SK-N-SH (cell line): ENCODE results near the gene IL9. TPM values are rescaled to one million over a fixed set of nuclear protein-coding genes. Genes with fewer than 3 reads are reported as not detected.

Experiments
- CTCF ChIA-PET: fragments of 300-600, 350-600 bp; formaldehyde crosslinking; extraction: SDS; loops from one replicate; lab custom pipeline; 2021; lab: Yijun Ruan, JAX
- POLR2A ChIA-PET: fragments of 350-600 bp; sonication (Branson Sonifier 250); formaldehyde crosslinking; extraction: SDS; loops from one replicate; lab custom pipeline; 2020; ENCODE audit warnings: antibody characterized with exemption, inconsistent platforms; lab: Yijun Ruan, JAX
- DNase-seq: peaks from one replicate; pipeline ENCODE4 v3.0.0; 2012
- H2AFZ ChIP-seq: fragments of 200-600 bp; sonication (generic); 2 replicates; pipeline ENCODE4 v1.8.1; 2016; ENCODE audit warnings: antibody characterized with exemption, mild to moderate bottlenecking, low read depth
- H3F3A ChIP-seq: fragments of 200-600 bp; sonication (generic); replicated peaks from 2 replicates; pipeline ENCODE3; 2016; ENCODE audit warnings: antibody characterized with exemption, mild to moderate bottlenecking; ENCODE audit not compliant: insufficient read depth
- H3K27ac ChIP-seq, 2 experiments: fragments of 200-500 bp in 1 of 2; fragments of 200-600 bp in 1 of 2; sonication (Bioruptor generic) in 1 of 2; sonication (generic), shearing (Covaris generic) in 1 of 2; 2 replicates each; pipeline versions ENCODE4 v1.5.1 to v1.6.1; 2014 to 2016; ENCODE audit warnings: low read depth in 2 of 2, inconsistent platforms in 1 of 2, low read length in 1 of 2, mild to moderate bottlenecking in 1 of 2, mixed read lengths in 1 of 2
- H3K27me3 ChIP-seq: fragments of 200-600 bp; sonication (generic), shearing (Covaris generic); 2 replicates; pipeline ENCODE4 v1.6.1; 2016; ENCODE audit warnings: mixed run types; ENCODE audit not compliant: insufficient read depth
- H3K36me3 ChIP-seq, 2 experiments: fragments of 200-500 bp in 1 of 2; fragments of 200-600 bp in 1 of 2; sonication (Bioruptor generic) in 1 of 2; sonication (generic) in 1 of 2; replicated peaks in 1 of 2; 2 replicates each; pipeline versions ENCODE3 to v1.5.1; 2014 to 2016; ENCODE audit warnings: low read length in 1 of 2, mild to moderate bottlenecking in 1 of 2; ENCODE audit not compliant: insufficient read depth in 2 of 2, control insufficient read depth in 1 of 2
- H3K4me1 ChIP-seq, 2 experiments: fragments of 200-500 bp in 1 of 2; fragments of 200-600 bp in 1 of 2; sonication (Bioruptor generic) in 1 of 2; sonication (generic), shearing (Covaris generic) in 1 of 2; 2 replicates each; pipeline versions ENCODE4 v1.5.1 to v1.6.1; 2014 to 2016; ENCODE audit warnings: low read depth in 1 of 2, low read length in 1 of 2, mixed run types in 1 of 2; ENCODE audit not compliant: insufficient read depth in 2 of 2, control insufficient read depth in 1 of 2
- H3K4me2 ChIP-seq: fragments of 200-600 bp; sonication (generic), shearing (Covaris generic); 2 replicates; pipeline ENCODE4 v1.6.1; 2017; ENCODE audit warnings: mixed run types
- H3K4me3 ChIP-seq, 2 experiments: fragments of 200-500 bp in 1 of 2; fragments of 200-600 bp in 1 of 2; sonication (Bioruptor generic) in 1 of 2; sonication (generic), shearing (Covaris generic) in 1 of 2; 2 replicates each; pipeline versions ENCODE4 v1.5.1 to v1.8.1; 2014 to 2016; ENCODE audit warnings: low read depth in 2 of 2, inconsistent platforms in 1 of 2, low read length in 1 of 2, mild to moderate bottlenecking in 1 of 2, mixed read lengths in 1 of 2, moderate library complexity in 1 of 2
- H3K79me2 ChIP-seq: fragments of 200-600 bp; sonication (generic); 2 replicates; pipeline ENCODE4 v1.8.1; 2017; ENCODE audit warnings: mild to moderate bottlenecking; ENCODE audit not compliant: insufficient read depth
- H3K9ac ChIP-seq: fragments of 200-600 bp; sonication (generic); 2 replicates; pipeline ENCODE4 v1.6.1; 2017; ENCODE audit warnings: mixed run types
- H3K9me2 ChIP-seq: fragments of 200-600 bp; sonication (generic); 2 replicates; pipeline ENCODE4 v1.6.1; 2017; ENCODE audit warnings: mixed run types
- H3K9me3 ChIP-seq: fragments of 200-600 bp; sonication (generic); 2 replicates; pipeline ENCODE4 v1.6.1; 2017; ENCODE audit warnings: mixed run types, mild to moderate bottlenecking, moderate library complexity
- H4K20me1 ChIP-seq: fragments of 200-600 bp; sonication (generic); 2 replicates; pipeline ENCODE4 v1.6.1; 2017; ENCODE audit warnings: mild to moderate bottlenecking, mixed run types; ENCODE audit not compliant: insufficient read depth
- CHD2 ChIP-seq: fragments of 150-350 bp; IDR thresholded peaks from 2 replicates; pipeline ENCODE4 v1.6.1; 2018; ENCODE audit warnings: low read length; ENCODE audit not compliant: partially characterized antibody
- ELF1 ChIP-seq: IDR thresholded peaks from 2 replicates; pipeline ENCODE4 v1.4.0; 2012
- FOSL2 ChIP-seq: IDR thresholded peaks from 2 replicates; pipeline ENCODE4 v1.4.0; 2012; ENCODE audit warnings: low read depth, mild to moderate bottlenecking, moderate library complexity, borderline replicate concordance
- FOXM1 ChIP-seq: IDR thresholded peaks from 2 replicates; pipeline ENCODE4 v1.4.0; 2012; ENCODE audit warnings: low read depth, mild to moderate bottlenecking
- GABPA ChIP-seq: IDR thresholded peaks from 2 replicates; pipeline ENCODE4 v1.4.0; 2012; ENCODE audit warnings: low read depth, mild to moderate bottlenecking
- GATA2 ChIP-seq: sonication (generic); formaldehyde crosslinking; IDR thresholded peaks from 2 replicates; pipeline ENCODE4 v1.5.0; 2020; ENCODE audit warnings: mild to moderate bottlenecking, missing genetic modification reagents
- JUND ChIP-seq: IDR thresholded peaks from 2 replicates; pipeline ENCODE4 v1.4.0; 2012
- MEF2A ChIP-seq: IDR thresholded peaks from 2 replicates; pipeline ENCODE4 v1.4.0; 2012; ENCODE audit warnings: low read depth, borderline replicate concordance
- NRF1 ChIP-seq: IDR thresholded peaks from 2 replicates; pipeline ENCODE4 v1.6.1; 2012; ENCODE audit warnings: low read depth, mild to moderate bottlenecking, low read length
- RAD21 ChIP-seq: IDR thresholded peaks from 2 replicates; pipeline ENCODE4 v1.6.1; 2012; ENCODE audit warnings: mild to moderate bottlenecking, low read length
- RXRA ChIP-seq: IDR thresholded peaks from 2 replicates; pipeline ENCODE4 v1.4.0; 2012; ENCODE audit warnings: low read depth, mild to moderate bottlenecking, borderline replicate concordance
- SIN3A ChIP-seq: IDR thresholded peaks from 2 replicates; pipeline ENCODE4 v1.6.1; 2012; ENCODE audit warnings: low read depth, mild to moderate bottlenecking, low read length, moderate library complexity, borderline replicate concordance
- SMC3 ChIP-seq: IDR thresholded peaks from 2 replicates; pipeline ENCODE4 v1.6.1; 2012; ENCODE audit warnings: low read depth, low read length, improper control_type of control experiment
- TAF1 ChIP-seq: IDR thresholded peaks from 2 replicates; pipeline ENCODE4 v1.6.1; 2012; ENCODE audit warnings: low read depth, mild to moderate bottlenecking, low read length, moderate library complexity, borderline replicate concordance
- YY1 ChIP-seq: IDR thresholded peaks from 2 replicates; pipeline ENCODE4 v1.4.0; 2012; ENCODE audit warnings: low read depth, mild to moderate bottlenecking
- WGBS: methylation state at CpG from one replicate; pipeline ENCODE4 v1.1.6; 2017; ENCODE audit warnings: low lambda C conversion rate; 5-methylcytosine and 5-hydroxymethylcytosine counted together
- polyA plus RNA-seq, 3 experiments: library from polyadenylated mRNA; depleted of rRNA; stranded (reverse); fragments of >200 nt; gene quantifications; 2 replicates each; pipeline ENCODE4 v1.2.3, GENCODE V29; 2012
- TF ChIP-seq, protein P1 (sequence below): IDR thresholded peaks from 2 replicates; pipeline ENCODE4 v1.4.0; 2012; ENCODE audit warnings: low read depth
- TF ChIP-seq, protein P2 (sequence below): fragments of 200-600 bp; sonication (generic); IDR thresholded peaks from 2 replicates; pipeline ENCODE4 v1.6.1; 2017; ENCODE audit warnings: antibody characterized with exemption, mild to moderate bottlenecking, moderate library complexity
- TF ChIP-seq, protein P3 (sequence below): fragments of 150-350 bp; IDR thresholded peaks from 2 replicates; pipeline ENCODE4 v1.6.1; 2016; ENCODE audit warnings: mild to moderate bottlenecking, low read depth, low read length

The IL9 gene
- polyA plus RNA-seq, 1 of the 3 experiments (the other 2 are of a cell fraction) = not detected

- TF ChIP-seq GABPA (no peak), SMC3 (no peak), MEF2A (no peak)
Measured at GRCh38 chr5:135880278-135880677, 15.4 kb downstream of the IL9 start (continued).

GRCh38 chr5:135879591-135879990 lies 16.1 kb downstream of the IL9 start:
- no peaks in the 10 kb centered on the region for H3F3A ChIP-seq
- H3K9me2 ChIP-seq = no peaks in the 10 kb centered on the region
- ChIA-PET CTCF (interaction anchor here (0.8 to 1.6 kb wide), 3 partner anchors 9 to 332 kb away, joined by 3 to 7 read pairs (median 3); no protein-coding TSS in a partner anchor), POLR2A (no interaction called here)
- H3K79me2 ChIP-seq = no peaks in the 10 kb centered on the region
- TF ChIP-seq, protein P1, sequence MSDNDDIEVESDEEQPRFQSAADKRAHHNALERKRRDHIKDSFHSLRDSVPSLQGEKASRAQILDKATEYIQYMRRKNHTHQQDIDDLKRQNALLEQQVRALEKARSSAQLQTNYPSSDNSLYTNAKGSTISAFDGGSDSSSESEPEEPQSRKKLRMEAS = no peak
- TF ChIP-seq RAD21 = no peak
- no peak for TF ChIP-seq RXRA
- no peak for TF ChIP-seq CHD2
- no peak for TF ChIP-seq TAF1
- no peak for TF ChIP-seq NRF1
- TF ChIP-seq GABPA = no peak
- TF ChIP-seq FOSL2 = no peak
- no peak for TF ChIP-seq GATA2 (CRISPR knock-in tag)
- no peak for TF ChIP-seq ELF1
- no peak overlapping the region for H3K9ac ChIP-seq
- H4K20me1 ChIP-seq = no peaks in the 10 kb centered on the region
- WGBS = 88% methylated on average over 3 of the region's 3 CpGs
- DNase-seq = no peak
- peaks cover 0 to 12% of the 10 kb centered on the region in 2 experiments; a peak in 1 of 4 replicates for H3K4me1 ChIP-seq
- no peaks in the 10 kb centered on the region for H3K9me3 ChIP-seq
- no peaks in the 10 kb centered on the region for H3K36me3 ChIP-seq
- no peak overlapping the region for H3K27ac ChIP-seq
- no peak overlapping the region for H3K4me3 ChIP-seq
- H3K27me3 ChIP-seq = no peaks in the 10 kb centered on the region
- H2AFZ ChIP-seq = no peak overlapping the region
- H3K4me2 ChIP-seq = no peak overlapping the region

- no peak for DNase-seq
- CTCF ChIA-PET = interaction anchor here (1.5 to 1.7 kb wide), 2 partner anchors 13 to 334 kb away, joined by 4 to 9 read pairs; no protein-coding TSS in a partner anchor
Measured at GRCh38 chr5:135878156-135878620, 17.5 kb downstream of the IL9 start.

More at GRCh38 chr5:135878156-135878620, 17.5 kb downstream of the IL9 start:
- no peaks in the 10 kb centered on the region for H3K27me3 ChIP-seq
- H3F3A ChIP-seq = no peaks in the 10 kb centered on the region
- H3K4me2 ChIP-seq = no peak overlapping the region
- H3K9me2 ChIP-seq = no peaks in the 10 kb centered on the region
- WGBS = 51% methylated on average over 3 of the region's 4 CpGs
- no peak overlapping the region for H3K27ac ChIP-seq
- no peaks in the 10 kb centered on the region for H4K20me1 ChIP-seq
- no peak overlapping the region for H3K9ac ChIP-seq
- H3K79me2 ChIP-seq = no peaks in the 10 kb centered on the region
- POLR2A ChIA-PET = no interaction called here
- H3K4me3 ChIP-seq = no peak overlapping the region
- H3K9me3 ChIP-seq = no peaks in the 10 kb centered on the region
- H3K36me3 ChIP-seq = no peaks in the 10 kb centered on the region
- H2AFZ ChIP-seq = no peak overlapping the region
- H3K4me1 ChIP-seq = peaks cover 0 to 12% of the 10 kb centered on the region in 2 experiments; a peak in 1 of 4 replicates
- TF ChIP-seq, protein P2, sequence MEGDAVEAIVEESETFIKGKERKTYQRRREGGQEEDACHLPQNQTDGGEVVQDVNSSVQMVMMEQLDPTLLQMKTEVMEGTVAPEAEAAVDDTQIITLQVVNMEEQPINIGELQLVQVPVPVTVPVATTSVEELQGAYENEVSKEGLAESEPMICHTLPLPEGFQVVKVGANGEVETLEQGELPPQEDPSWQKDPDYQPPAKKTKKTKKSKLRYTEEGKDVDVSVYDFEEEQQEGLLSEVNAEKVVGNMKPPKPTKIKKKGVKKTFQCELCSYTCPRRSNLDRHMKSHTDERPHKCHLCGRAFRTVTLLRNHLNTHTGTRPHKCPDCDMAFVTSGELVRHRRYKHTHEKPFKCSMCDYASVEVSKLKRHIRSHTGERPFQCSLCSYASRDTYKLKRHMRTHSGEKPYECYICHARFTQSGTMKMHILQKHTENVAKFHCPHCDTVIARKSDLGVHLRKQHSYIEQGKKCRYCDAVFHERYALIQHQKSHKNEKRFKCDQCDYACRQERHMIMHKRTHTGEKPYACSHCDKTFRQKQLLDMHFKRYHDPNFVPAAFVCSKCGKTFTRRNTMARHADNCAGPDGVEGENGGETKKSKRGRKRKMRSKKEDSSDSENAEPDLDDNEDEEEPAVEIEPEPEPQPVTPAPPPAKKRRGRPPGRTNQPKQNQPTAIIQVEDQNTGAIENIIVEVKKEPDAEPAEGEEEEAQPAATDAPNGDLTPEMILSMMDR = no peak
- TF ChIP-seq GABPA (no peak), CHD2 (no peak), RAD21 (no peak), YY1 (no peak), RXRA (no peak), JUND (no peak), FOXM1 (no peak), SIN3A (no peak)
- TF ChIP-seq, protein P3, sequence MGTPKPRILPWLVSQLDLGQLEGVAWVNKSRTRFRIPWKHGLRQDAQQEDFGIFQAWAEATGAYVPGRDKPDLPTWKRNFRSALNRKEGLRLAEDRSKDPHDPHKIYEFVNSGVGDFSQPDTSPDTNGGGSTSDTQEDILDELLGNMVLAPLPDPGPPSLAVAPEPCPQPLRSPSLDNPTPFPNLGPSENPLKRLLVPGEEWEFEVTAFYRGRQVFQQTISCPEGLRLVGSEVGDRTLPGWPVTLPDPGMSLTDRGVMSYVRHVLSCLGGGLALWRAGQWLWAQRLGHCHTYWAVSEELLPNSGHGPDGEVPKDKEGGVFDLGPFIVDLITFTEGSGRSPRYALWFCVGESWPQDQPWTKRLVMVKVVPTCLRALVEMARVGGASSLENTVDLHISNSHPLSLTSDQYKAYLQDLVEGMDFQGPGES = no peak
